ENCODE data around the gene SPART.

Gene SPART, protein sequence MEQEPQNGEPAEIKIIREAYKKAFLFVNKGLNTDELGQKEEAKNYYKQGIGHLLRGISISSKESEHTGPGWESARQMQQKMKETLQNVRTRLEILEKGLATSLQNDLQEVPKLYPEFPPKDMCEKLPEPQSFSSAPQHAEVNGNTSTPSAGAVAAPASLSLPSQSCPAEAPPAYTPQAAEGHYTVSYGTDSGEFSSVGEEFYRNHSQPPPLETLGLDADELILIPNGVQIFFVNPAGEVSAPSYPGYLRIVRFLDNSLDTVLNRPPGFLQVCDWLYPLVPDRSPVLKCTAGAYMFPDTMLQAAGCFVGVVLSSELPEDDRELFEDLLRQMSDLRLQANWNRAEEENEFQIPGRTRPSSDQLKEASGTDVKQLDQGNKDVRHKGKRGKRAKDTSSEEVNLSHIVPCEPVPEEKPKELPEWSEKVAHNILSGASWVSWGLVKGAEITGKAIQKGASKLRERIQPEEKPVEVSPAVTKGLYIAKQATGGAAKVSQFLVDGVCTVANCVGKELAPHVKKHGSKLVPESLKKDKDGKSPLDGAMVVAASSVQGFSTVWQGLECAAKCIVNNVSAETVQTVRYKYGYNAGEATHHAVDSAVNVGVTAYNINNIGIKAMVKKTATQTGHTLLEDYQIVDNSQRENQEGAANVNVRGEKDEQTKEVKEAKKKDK

DNA sequence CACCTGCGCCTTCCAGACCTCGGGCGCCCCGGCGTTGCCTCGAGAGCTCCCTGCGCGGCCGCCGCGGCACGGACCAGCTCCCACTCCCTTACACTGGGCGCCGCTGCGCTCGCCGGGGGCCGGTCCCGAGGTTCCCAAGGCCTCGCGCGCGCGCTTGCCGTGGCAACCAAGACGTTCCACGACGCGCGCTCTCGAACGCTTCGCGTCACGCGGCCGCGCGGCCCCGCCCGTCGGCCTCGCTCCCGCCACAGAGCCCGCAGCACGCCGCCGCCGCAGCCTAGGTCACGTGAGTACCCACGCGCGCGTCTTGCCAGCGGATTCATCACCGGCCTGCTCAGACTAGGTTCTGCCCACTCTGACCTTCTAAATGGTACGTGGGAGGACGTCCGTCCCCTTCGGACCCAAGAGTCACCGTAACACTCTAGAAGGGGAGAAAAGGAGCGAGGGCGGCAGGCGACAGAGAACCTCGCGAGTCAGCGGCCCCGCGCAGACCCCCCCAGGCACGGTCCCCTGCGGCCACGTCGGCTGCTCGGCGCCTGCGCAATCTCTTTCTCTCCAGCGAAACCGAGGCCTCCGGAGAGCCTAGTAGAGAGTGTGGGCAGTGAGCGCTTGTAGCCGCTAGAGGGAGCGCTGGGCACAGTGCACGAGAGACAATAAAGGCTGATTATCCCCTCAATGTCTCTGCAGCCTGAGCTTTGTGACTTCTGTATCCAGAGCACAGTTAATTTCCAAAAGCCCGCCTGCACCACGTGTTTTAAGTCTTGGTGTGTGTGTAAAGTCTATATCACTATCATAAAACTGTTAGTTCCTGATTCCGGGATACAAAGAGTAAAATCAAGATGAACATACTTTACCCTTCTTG, at the start of gene SPART:
SPART (minus strand) TSS at position 173 of the 862 bp plus-strand sequence. CDS start 10,564 bp downstream, outside the sequence.
- peak; percentile 96 for DNase-seq

DNA sequence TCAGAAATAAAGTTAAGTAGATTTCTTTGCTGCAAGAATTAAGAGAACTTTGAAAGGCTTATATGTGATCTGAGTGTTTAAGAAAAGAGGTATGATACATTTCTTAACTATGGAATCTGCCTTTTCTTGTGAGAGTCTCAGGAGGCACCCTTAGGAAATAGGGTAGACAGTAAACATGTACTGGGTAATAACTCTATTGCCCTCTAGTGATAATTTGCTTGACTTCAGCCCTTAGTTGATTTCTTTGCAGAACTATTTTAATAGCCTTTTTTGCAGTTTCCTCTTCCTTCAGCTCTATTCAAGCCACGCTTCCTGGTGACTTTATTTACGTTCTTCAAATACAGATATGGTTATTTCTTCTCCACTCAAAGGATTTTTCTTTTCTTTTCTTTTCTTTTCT, 49.1 kb upstream of the SPART start:
- DNase-seq = peak; percentile 18

- no peak for DNase-seq
Measured at GRCh38 chr13:36385489-36385888, 39.3 kb upstream of the SPART start.

DNA sequence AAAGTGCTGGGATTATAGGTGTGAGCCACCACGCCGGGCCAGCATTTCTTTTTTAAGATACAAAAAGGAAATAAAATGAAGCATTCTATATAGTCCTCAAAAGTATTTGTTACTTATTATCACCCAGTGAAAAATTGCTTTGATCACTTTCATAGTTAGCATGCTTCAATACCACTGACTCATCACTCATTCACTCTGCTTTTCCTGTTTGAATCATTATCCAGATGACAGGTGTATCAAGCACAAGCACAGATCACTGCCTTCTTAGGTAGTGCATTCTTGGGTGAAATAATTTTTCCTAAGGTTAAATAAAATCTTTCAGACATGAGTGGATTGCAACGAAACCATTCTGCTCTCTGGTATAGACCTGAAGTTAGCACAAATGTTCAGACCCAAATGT, 35.8 kb upstream of the SPART start:
- DNase-seq = no peak

DNA sequence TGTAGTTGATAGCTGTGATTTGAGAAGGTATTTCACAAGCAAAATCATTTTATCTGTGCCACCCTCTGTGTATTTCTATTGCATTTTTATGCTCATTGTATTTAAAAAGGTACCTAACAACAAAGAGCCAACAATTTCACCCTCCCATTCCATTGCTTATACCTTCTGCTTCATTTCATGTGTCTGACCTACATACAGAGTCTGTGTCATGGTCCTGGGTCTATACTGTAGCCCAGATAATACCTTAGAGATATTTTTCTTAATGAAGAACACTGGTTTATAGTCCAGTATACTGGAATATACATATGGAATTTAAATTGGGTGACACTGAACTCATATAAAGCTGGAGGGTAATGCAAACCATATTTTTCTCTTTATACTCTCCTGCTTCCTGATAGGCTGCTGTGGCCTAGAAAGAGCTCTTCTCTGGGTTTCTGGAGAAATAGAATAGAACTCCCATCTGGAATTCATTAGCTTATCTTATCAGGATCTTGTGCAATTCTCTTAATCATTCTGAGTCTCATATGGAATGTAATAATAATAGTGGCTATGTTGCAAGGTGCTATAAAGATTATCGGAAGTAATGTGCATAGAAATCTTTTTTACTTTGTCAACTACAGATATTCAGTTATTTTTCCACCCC, 31.8 kb upstream of the SPART start:
- DNase-seq = no peak

- no peak for DNase-seq
Measured at GRCh38 chr13:36374063-36374462, 27.9 kb upstream of the SPART start.

DNA sequence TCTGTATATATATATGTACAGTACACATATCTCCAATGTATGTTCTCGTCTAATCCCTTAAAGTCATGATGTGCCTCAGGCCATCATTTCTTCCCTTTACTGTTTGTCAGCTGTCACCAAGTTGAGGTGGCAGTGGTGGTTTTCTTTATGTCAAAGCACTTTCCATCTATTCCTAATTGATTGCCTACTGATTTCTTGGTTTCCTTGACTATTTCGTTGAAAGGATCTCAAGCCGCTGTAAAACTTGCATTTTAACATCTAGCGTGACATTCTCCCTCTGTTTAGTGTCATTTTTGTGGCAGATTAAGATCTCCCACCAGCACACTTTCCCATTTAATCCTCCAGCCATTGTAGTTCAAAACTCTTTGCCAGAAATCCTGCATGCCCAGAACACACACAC, 25.0 kb upstream of the SPART start:
- DNase-seq = no peak

GRCh38 chr13:36370108-36370429, 23.9 kb upstream of the SPART start:
- no peak for DNase-seq

DNA sequence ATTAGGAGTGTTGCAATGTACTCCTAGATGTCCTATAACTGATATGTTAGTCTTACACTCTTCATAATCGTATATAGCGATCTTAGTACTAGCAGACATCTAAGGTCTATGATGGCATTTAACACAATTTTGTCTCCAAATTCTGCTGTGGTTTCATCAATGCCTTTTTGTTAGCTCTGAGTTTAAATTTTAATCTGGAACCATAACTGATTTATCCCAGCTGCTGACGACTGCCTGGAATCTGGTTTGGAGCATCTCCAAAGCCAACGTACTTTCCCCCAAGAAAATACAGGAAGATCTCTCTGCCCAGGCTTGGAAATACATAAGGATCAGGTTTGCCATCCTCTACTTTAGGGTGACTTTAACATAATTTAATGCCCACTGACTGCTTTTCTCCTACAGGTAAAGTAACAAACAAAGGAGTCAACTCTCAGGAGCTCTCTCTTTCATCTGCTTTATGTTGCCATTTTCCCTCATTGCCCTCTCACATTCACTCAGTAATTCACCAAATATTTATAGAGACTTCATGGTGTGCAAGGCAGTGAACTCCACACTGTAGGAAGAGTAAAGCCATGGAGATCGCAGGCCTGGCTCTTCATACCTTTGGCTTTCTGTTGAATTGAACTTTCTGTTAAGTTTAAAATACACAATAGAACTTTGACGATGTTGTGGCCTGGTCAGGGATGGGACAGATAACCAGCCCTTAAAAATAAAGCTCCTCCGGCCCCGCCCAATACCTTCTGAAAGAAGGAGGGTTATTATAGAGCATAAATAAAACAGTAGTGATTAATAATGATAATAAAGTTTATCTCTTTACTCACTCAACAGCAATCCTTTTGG, 23.3 kb upstream of the SPART start:
- no peak for DNase-seq

DNA sequence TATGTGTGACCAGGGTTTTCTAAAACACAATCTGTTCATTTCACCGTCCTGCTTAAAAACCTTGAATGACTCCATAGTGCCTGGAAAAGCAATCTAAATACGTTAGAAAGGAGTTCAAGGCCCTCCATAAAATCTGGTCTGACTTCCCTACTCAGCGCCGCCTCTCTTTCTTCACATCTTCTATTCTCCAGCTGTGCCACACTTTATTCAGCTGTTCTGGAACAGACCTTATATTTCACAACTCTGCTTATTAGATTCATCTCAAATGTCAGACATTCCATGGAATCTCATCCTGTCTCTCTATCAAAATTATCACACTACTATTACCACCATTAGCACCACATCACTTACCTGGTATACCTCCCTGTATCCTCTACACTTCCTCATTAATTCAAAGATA, 19.8 kb upstream of the SPART start:
- DNase-seq = no peak

GRCh38 chr13:36363366-36363863, 17.2 kb upstream of the SPART start:
- DNase-seq = no peak

DNA sequence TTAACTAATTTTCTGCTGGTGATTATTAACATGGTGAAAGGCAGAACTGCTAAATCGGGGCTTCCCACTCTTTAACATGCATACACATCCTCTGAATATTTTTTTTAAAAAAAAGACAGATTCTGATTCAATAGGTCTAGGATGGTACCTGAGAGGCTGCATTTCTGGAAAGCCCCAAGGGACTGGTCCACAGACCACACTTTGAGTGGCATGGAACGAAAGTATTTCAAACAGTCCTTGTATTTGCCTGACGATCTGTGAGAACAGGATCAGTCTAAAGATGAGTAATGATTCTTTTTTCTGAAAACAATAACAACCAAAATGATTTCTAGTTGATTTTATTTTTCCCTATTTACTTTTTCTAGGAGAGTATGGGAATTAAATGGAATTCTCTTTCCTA, 16.7 kb upstream of the SPART start:
- no peak for DNase-seq

DNA sequence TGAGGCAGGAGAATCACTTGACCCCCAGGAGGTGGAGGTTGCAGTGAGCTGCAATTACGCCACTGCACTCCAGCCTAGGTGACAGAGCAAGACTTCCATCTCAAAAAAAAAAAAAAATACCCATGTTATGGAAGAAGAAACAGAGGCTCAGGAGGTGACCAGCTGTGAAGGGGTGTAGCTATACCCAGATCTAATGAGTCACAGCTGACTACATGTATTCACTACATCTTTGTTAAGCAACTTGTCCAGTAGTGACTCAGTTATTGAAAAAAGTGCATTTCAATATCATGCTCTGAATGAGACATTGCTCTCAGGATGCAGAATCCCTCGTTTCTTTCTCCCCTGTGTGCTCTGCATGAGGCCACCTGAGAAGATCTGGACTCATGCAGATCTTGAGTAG, 16.1 kb upstream of the SPART start:
- DNase-seq = no peak

GRCh38 chr13:36360903-36361302, 14.7 kb upstream of the SPART start:
- DNase-seq = no peak

GRCh38 chr13:36359301-36359950, 13.2 kb upstream of the SPART start:
- no peak for DNase-seq

DNA sequence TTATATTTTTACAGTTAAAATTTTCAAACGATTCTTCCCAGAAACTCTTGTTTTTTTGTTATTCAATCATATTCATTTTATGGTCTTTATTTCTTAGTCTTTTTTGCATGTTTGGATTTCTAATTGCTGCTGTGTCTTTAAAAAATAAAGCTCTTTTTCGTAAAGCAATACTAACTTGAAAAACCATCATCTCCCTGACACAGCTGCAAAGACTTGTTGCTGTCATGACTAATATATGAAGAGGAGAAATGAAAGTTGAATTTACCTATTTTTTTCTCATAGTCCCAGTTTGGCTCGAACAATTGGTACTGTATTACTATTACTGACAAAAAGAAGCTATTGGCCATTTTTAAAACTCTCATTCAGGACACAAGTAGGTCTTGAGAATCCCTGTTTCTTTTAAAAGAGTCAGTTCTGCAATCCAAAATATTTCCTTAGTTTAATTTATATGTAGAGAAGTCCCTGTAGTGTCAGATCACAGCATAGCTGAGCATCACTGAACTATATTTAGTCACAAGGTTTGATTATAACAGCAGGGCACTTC, 12.1 kb upstream of the SPART start:
- DNase-seq = no peak

DNA sequence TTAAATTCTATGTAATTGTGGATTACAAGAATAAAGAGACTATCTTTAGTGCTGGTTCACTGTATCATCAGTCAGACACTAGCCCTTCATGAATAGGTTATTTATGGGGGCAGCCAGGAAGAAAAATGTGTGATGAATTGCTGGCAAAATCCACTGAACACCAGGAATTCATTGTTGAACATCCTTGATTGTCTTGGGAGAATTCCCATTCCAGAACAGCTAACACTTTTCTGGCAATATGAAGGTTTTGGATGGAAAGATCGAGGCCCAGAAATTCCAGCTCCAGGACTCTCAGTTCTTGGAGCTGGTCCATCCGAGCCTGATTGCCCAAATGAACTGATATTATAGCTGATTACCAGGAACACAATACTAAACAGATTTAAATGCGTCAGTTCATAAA, 11.5 kb upstream of the SPART start:
- no peak for DNase-seq

DNA sequence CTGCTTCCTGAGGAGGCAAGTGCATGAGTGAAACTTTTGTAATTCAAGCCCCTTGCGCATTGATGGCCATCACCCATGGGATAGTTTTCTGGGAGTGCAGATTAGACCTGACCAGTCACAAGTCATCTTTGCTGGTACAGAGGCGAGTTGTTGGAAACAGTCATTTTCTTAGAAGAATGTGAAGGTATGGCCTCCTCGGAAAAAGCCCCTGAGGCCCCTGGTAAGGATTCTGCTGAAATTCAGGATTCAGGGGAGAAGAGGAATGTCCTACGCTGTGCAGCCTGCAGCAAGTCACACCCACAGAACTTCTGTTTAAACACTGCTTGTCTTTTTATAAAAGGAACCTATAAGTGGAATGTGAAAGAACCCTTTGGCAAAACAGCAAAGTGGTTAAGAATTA, 11.0 kb upstream of the SPART start:
- no peak for DNase-seq

DNA sequence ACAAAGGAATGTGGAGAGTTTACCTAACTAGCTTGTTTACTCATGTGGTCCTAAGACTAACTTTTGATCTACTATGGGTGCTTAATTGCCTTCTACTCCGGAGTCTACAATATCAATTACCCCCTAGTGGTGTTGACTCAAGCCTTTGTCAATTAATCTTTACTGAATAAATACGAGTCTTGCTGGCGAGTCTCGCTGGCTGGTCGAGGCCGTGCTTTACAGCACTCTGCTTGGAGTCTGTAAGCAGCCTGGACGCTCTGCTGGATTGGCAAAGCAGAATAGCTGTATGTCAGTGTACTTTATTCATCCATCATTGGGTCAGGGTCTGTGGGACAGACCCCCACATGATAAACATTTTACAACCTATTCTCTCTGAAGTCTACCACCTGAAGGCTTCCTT, 9.9 kb upstream of the SPART start:
- DNase-seq = peak; percentile 32

DNA sequence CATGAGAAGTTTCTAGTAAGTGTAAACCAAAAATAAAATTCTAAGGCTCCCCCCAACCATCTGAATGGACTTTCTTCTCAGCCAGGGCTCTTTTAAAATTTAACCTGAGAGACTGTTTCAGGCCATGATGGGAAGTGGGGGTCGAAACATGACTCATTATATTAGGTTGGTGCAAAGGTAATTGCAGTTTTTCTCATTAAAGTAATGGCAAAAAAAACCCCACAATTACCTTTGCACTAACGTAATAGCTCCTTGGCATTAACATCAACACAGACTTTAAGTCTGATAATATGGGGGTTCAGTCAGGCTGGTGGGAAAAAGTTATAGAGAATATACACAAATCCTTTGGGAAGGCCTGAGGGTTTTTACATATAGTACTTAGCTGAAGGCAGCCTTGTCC, 9.4 kb upstream of the SPART start:
- no peak for DNase-seq
